GM12878 (cell line): Measurements from ENCODE around the gene IPCEF1.

ENCODE experiments used
- BACH1 ChIP-seq: fragments of 450-650 bp; IDR thresholded peaks from 2 replicates; pipeline ENCODE4 v1.6.1; 2017; ENCODE audit warnings: mild to moderate bottlenecking, borderline replicate concordance
- BMI1 ChIP-seq: fragments of 450-650 bp; IDR thresholded peaks from 2 replicates; pipeline ENCODE4 v1.6.1; 2016; ENCODE audit warnings: mild to moderate bottlenecking, moderate library complexity, borderline replicate concordance
- CBX5 ChIP-seq: sonication (generic); IDR thresholded peaks from 2 replicates; pipeline ENCODE4 v1.6.1; 2016; ENCODE audit warnings: low read depth, moderate library complexity, mild to moderate bottlenecking, inconsistent platforms
- CTCF ChIP-seq, 3 experiments: IDR thresholded peaks in 2 of 3; conservative IDR thresholded peaks in 1 of 3; 2 replicates each; pipeline ENCODE4 v1.5.1; 2011; ENCODE audit warnings: low read depth in 3 of 3, low read length in 3 of 3, mild to moderate bottlenecking in 3 of 3, control low read depth in 2 of 3, moderate library complexity in 2 of 3, inconsistent platforms in 1 of 3, mixed read lengths in 1 of 3; ENCODE audit not compliant: control insufficient read depth in 2 of 3, insufficient read depth in 1 of 3; ENCODE audit errors: extremely low read depth in 1 of 3
- EED ChIP-seq: sonication (generic); IDR thresholded peaks from 2 replicates; pipeline ENCODE4 v1.6.1; 2016; ENCODE audit warnings: antibody characterized with exemption, low read depth
- EGR1 ChIP-seq, 2 experiments: IDR thresholded peaks; 1 replicate in 1 of 2; 2 replicates in 1 of 2; pipeline ENCODE4 v1.6.1; 2011 to 2012; ENCODE audit warnings: low read depth in 2 of 2, low read length in 2 of 2, borderline replicate concordance in 1 of 2, mild to moderate bottlenecking in 1 of 2, moderate library complexity in 1 of 2
- EP300 ChIP-seq, 2 experiments: fragments of 150-350 bp in 1 of 2; IDR thresholded peaks; 2 replicates each; pipeline ENCODE4 v1.6.1; 2011 to 2012; ENCODE audit warnings: low read depth in 2 of 2, low read length in 2 of 2, borderline replicate concordance in 1 of 2, improper control_type of control experiment in 1 of 2, inconsistent platforms in 1 of 2; ENCODE audit not compliant: control insufficient read depth in 1 of 2
- EZH2 ChIP-seq: IDR thresholded peaks from 2 replicates; pipeline ENCODE4 v1.6.1; 2012; ENCODE audit warnings: low read depth, mild to moderate bottlenecking, control low read depth, inconsistent platforms, low read length, borderline replicate concordance; ENCODE audit not compliant: control insufficient read depth
- NFIC ChIP-seq: IDR thresholded peaks from 2 replicates; pipeline ENCODE4 v1.6.1; 2012; ENCODE audit warnings: low read depth, mild to moderate bottlenecking, inconsistent platforms, low read length, moderate library complexity
- NFXL1 ChIP-seq: fragments of 450-650 bp; IDR thresholded peaks from 2 replicates; pipeline ENCODE4 v1.6.1; 2017; ENCODE audit warnings: antibody characterized with exemption, mild to moderate bottlenecking, borderline replicate concordance
- POLR2A ChIP-seq: IDR thresholded peaks from 2 replicates; pipeline ENCODE4 v1.6.1; 2011; ENCODE audit warnings: low read depth, mild to moderate bottlenecking, low read length
- SIN3A ChIP-seq: IDR thresholded peaks from 2 replicates; pipeline ENCODE4 v1.6.1; 2012; ENCODE audit warnings: low read depth, low read length, improper control_type of control experiment
- ZNF274 ChIP-seq: IDR thresholded peaks from one replicate; pipeline ENCODE4 v1.8.0; 2011; ENCODE audit not compliant: insufficient read length, insufficient read depth
- ZSCAN29 ChIP-seq: fragments of 450-650 bp; IDR thresholded peaks from 2 replicates; pipeline ENCODE4 v1.6.1; 2017; ENCODE audit warnings: mild to moderate bottlenecking, moderate library complexity

GRCh38 chr6:154266560-154267099 is 90.0 kb downstream of the IPCEF1 start:
- TF ChIP-seq POLR2A, result no peak
- TF ChIP-seq EGR1 (IDR thresholded peaks at IDR 0.05; ENCODE audit: borderline replicate concordance in 1 of 2, low read depth in 2 of 2, low read length in 2 of 2), result no peak
- no peak for TF ChIP-seq EZH2
- no peak for TF ChIP-seq ZSCAN29
- no peak for TF ChIP-seq CTCF (IDR thresholded peaks at IDR 0.05 in 2 of 3, conservative IDR thresholded peaks at IDR 0.05 in 1 of 3; ENCODE audit: control insufficient read depth in 2 of 3, extremely low read depth in 1 of 3, insufficient read depth in 1 of 3, low read depth in 3 of 3, low read length in 3 of 3)
- TF ChIP-seq CBX5, result no peak
- no peak for TF ChIP-seq BACH1
- no peak for TF ChIP-seq BMI1
- TF ChIP-seq NFXL1, result no peak
- no peak for TF ChIP-seq EP300 (IDR thresholded peaks at IDR 0.05; ENCODE audit: borderline replicate concordance in 1 of 2, control insufficient read depth in 1 of 2, low read depth in 2 of 2, low read length in 2 of 2)
- no peak for TF ChIP-seq ZNF274
- TF ChIP-seq EED, result no peak
- TF ChIP-seq NFIC, result no peak
- no peak for TF ChIP-seq SIN3A
